HG02798 (cell line): ENCODE measurements around the gene SPEM1.

Source experiments
- ATAC-seq: cut with Tn5 transposase; IDR thresholded peaks from one replicate; pipeline ENCODE4 v1.9.1; 2021; ENCODE audit warnings: mild to moderate bottlenecking; ENCODE audit not compliant: unreplicated experiment, poor library complexity

The SPEM1 gene

DNA sequence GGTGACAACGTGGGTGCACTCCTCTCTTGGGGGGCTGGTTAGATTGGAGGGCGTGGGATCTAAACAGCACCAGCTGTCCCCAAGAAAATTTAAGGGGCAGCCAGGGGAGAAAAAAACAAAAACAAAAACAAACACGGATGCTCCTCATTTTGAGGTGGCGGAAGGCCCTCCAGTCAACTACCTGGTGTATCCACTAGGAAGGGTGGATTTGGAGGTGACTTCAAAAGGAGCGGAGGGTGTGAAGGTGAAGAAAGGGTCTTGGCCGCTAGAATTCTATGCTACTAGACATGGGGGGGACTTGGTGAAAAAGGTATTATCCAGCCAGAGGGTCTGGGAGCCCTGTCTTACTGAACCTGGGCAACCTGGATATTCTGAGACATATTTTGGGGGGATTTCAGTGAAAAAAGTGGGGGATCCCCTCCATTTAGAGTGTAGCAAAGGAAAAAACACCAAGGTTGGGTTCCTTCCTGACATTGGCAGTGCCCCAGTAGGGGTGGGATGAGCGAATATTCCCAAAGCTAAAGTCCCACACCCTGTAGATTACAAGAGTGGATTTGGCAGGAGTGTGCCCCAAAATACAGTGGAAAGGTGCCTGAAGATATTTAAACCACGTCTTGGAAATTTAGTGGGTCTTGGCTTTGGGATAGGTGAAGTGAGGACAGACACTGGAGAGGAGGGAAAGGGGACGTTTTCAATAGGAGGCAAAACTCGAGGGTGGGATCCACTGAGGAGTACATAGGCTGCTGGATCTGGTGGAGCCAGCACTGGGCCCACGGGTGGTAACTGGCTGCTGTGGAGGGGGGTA, 18.7 kb downstream of the SPEM1 start:
- no peak for ATAC-seq

DNA sequence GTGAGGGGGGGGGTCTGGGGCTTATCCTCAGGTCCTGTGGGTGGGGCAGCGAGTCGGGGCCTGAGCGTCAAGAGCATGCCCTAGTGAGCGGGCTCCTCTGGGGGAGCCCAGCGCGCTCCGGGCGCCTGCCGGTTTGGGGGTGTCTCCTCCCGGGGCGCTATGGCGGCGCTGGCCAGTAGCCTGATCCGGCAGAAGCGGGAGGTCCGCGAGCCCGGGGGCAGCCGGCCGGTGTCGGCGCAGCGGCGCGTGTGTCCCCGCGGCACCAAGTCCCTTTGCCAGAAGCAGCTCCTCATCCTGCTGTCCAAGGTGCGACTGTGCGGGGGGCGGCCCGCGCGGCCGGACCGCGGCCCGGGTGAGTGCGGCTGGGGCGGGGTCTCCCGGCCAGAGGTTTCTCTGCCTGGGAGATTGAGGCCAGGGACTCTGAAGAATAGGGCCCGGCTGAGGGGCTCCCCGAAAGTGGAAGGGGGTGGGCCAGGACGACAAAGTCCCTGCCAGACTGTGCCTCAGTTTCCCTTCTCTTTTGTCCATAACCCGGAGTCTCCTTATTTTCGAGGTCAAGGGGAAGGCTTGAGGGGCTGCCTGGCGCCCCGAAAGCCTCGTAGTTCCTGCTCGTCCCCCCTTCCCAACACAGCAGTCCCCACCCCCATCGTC, 19.5 kb downstream of the SPEM1 start, which contains the start of gene FGF11:
Gene FGF11, plus strand, starts transcription at position 51 of the 651 bp plus-strand sequence. Its CDS starts 109 bp downstream, at position 160.
- ATAC-seq, result no peak

DNA sequence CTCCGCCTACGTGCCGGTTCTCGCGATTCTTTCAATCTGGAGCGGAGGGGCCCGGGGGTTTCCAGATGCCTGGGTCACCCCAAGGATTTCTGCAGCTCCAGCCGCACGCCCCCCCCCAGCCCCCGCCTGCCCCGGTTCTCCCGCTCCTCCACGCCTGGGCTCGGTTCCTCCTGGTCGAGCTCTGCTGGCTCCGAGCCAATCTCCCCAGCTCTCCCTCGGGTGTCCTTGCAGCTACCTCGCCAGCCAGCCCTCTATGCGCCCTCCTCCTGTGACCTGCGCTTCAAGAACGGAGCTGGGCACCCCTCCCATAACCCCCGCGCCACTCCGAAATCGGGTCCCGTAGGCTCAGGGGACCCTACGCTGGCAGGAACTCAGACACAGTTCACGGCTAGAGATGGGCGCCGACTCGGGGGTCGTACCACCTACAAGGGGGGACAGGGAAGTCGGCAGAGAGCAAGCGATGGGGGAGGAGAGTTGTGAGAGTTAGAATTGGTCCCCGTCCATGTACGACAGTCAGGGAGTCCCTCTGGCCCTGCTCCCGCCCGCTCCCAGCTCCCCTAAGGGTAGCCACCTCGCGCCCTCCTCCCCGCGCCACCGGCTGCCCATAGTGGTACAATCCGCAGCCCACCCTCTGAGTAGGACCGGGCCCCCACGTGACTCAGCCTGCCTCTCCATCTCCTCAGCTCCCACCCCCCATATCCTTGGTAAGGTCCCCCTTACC, 20.1 kb downstream of the SPEM1 start:
- no peak for ATAC-seq

DNA sequence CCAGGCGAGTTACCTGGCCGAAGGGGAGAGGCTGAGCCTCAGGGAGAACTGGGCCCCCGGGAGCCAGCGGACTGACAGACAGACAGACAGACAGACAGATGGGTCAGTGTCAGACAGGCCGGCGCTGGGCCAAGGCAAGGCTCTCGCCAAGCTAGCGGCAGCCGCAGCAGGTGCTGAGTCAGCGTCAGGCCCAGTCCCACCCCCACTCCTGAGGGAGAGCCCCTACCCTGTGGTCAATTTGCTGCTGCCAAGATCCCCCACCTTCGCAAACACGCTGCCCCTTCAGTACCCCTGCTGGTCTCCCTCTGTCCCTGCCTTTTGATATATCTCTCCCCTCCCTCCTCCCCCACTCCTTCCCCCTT, 20.7 kb downstream of the SPEM1 start:
- ATAC-seq, result no peak

DNA sequence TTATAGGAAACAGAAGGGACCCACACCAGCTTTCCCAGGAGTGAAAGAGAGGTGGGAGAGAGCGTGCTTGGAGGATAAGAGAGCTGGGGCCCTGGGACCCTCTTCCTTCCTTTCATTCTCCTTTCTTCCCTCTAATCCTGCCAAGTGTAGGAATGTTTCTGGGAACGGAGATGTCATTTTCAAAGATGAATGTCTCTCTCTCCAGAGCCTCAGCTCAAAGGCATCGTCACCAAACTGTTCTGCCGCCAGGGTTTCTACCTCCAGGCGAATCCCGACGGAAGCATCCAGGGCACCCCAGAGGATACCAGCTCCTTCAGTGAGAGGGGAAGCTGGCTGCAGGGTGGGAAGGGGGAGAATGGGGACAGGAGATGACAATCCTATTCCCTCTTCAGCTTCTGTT, 21.1 kb downstream of the SPEM1 start:
- ATAC-seq, result no peak

DNA sequence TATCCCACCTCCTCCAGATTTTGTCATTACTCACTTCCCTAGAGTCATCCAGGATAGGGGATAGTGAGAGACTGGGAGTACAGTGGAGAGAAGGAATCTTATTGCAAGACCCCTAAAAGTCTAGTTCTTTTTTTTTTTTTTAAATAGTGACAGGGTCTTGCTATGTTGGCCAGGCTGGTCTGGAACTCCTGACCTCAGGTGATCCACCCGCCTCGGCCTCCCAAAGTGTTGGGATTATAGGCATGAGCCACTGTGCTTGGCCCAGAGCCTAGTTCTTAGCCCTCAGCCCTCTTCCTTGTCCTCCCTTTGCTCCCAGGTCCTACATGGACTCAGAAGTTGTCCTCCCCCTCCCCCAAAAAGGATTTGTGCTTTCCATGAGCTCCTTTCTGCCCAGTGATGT, 22.0 kb downstream of the SPEM1 start:
- no peak for ATAC-seq

DNA sequence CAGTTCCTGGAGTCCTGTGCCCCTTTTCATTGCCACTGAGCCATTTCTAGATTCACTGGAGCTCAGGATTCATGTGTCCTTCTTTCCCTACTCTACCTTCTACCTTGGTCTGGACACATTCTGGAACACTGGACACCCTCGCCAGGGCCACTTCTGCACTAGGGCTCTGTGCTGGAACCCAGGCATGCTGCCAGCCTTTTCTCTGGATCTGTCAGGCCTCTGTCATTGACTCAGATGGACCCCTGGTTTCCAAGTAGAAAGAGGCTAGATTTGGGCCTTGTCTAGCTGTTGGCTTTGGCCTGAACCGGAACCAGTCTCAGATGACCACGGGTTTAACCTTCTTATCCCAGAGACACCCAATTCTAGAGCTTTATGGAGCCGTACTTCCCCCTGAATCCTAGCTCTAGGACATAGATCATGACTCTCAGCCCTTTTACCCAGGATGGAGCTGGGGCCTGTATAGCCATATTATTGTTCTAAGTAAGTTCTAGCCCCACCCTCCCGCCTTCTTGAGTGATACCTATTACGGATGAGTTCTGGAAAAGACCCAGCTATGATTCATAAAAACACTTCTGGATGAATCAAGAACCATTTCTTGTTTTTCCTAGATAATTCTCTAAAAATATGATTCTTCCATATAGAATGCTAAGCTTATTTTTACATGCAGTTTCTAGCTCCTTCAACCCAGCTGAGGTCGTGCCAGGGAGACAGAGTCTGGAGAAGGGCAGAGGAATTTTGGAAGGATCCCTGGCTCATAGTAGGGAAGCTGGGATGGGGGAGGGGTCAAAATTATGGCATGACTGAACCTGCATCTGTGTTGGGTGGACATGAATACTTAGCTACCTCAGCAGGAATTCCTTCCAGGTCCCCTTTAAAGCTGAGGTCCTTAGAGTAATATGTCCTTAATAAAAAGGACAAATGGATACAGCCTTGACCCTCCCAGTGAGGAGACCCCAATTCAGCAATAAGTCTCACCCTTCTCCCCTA, 23.7 kb downstream of the SPEM1 start:
- no peak for ATAC-seq

DNA sequence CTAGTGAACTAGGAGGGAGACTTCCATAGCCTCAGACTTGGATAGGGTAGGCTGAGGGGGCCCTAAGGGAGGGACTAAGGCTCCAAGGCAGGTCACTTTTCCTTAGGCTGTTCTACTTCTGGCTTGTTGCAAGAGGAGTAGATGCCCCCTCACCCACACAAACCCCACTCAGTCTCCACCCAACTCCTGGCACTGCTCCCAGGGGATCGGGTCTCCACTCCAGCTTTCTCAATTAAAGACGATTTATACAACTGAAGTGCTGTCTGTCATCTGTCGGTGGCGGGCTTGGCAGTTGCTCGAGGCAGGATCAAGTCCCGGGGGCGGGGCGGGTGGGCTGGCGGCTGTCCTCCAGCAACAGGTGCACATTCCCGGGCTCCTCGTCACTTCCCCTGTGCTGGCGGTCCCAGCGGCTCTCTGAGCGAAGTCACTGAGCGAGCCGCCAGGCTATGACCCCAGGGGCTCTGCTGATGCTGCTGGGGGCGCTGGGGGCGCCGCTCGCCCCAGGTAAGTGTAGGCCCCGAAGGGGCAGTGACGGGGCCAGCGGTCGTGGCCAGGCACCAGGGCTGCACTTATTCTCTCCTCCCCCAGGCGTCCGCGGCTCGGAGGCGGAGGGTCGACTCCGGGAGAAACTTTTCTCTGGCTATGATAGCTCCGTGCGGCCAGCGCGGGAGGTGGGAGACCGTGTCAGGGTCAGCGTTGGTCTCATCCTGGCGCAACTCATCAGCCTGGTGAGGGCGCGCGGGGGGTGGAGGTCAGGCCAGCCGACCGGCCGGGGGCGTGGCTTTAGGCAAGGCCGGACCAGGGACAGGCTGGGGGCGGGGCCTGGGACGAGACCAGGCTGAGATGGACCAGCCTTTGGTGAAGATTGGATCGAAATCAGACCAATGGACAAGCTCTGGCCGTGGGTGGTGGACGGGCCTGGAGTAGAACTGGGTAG, 24.8 kb downstream of the SPEM1 start, which contains the start of gene CHRNB1:
Gene CHRNB1, plus strand, starts transcription at position 380 of the 937 bp plus-strand sequence. Its CDS starts 67 bp downstream, at position 447.
- peak; percentile 62 for ATAC-seq

DNA sequence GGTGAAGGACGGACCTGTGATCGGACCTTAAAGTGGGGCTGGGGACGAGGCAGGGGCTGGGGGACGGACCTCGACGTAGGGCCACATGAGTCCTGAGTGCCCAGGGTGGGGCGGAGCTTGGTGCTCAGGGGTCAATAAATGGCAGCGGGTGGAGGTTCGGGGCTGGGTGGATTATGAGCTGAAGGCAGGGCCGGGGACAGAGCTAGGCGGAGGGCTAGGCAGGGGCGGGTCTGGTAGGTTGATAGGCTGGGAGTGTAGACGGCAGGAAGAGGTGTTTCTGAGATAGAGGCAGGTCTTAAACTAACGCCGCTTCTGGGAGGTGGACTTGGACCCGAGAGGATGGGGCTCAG, 25.5 kb downstream of the SPEM1 start:
- peak; percentile 13 for ATAC-seq

DNA sequence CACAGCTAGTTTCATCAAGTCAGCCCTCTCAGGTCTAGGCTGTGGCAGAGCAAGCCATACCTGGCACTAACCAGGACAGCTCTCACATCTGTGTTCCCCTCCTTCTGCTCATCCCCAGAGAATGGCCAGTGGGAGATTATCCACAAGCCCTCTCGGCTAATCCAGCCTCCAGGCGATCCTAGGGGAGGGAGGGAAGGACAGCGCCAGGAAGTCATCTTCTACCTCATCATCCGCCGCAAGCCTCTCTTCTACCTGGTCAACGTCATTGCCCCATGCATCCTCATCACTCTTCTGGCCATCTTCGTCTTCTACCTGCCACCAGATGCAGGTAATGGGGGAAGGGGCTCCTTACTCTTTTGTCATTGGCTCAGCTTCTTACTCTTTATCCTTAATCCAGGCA, 28.3 kb downstream of the SPEM1 start:
- no peak for ATAC-seq

DNA sequence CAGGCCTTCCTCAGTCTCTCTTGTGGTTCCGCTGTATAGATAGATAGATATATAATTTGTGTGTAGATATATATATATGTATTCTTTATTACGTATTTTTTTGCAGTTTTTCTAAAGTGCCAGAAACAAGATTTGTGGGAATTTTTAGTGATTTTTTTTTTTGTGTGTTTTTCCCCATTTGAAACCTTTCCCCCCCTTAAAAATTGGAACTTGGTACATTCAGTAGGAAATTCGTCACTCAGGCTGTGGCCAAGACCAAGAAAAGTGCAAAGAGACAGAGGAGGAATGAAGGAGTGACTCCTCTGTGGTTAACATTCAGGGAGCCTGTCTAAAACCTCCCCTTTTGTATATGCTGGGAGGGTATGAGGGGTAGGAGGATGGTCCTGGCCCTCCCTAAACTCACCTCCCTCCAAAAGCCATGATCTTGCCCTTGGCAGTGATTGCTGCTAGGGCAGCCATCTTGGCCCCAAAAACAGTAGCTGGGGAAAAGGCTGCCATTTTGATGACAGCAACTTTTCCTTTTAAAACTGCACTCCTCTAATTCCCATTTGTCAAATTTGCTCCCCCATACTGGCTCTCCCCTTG, 39.9 kb downstream of the SPEM1 start:
- ATAC-seq, result no peak

DNA sequence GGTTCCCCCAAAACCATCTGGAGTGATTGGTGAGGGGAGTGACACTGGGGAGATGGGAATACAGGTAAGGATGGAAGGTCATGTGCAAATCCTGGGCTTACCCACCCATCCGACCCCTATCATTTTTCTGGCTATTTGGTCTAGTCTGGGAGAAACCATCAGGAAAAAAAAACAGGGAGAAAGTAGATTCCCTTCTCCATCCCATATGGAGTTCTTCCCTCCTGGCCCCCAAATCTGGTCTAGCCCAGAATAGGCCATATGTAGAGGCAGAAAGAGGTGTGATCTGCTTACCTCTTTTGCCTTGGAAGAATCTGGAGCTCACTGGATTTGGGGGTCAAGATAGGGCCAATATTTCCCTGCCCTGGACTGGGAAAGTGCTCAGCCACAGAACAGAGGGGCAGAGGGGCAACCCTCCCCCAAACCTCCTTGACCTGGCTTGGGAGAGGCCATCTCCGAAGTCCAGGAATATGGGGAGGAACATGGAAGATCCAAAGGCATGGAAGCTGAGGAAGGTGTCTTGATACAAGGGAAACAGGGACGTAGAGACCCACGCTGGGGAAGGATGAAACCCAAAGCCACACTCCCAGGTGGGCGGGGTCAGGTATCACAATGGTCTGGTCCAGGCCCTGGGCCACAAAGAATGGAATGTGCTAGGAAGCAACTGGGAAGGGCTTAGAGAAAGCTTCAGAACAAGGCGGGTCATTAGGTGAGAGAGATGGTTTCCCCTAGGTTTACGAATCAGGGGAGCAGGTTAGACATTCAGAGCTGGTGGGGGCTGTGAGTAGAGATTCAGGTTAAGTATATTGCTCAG, 40.9 kb downstream of the SPEM1 start:
- ATAC-seq, result no peak

DNA sequence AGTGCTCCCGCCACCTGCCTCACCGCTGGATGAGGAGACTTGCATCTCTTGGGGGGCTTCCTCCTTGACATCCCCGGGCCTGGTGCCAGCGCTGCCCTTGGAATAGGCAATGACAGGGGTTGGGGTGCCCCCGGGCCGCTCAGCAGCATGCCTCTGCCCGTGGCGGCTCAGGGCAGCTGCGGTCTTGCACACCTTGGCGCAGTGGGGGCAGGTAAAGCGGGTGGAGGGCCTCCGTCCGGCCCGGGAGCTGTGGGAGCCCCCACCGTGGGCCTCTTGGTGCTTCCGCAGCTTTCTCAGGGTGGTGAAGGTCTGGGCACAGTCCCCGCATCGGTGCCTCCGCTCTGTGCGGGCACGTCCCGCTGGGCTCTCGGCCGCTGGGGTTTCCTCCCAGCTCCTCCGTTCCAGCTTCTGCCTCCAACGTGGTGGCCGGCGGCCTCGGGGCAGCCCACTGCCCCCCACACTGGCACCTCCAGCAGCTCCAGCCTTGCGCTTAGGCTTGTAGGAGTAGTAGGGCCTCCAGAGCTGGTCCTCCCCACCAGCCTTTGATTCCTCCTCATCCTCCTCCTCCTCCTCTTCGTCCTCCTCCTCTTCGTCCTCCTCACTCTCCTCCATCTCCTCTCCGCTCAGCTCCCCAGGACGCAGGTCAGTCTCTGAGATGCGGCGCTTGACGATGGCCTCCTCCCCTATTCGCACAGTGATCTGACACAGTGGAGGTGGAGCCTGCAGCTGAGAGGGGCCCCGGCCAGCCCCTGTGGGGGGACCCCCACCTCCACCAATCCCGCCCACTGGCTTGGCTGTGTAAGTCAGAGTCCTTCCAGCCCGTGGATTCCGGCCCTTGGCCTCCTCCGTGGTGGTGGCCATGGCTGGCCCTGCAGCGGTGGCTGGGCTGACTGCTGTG, 42.6 kb downstream of the SPEM1 start:
- no peak for ATAC-seq

DNA sequence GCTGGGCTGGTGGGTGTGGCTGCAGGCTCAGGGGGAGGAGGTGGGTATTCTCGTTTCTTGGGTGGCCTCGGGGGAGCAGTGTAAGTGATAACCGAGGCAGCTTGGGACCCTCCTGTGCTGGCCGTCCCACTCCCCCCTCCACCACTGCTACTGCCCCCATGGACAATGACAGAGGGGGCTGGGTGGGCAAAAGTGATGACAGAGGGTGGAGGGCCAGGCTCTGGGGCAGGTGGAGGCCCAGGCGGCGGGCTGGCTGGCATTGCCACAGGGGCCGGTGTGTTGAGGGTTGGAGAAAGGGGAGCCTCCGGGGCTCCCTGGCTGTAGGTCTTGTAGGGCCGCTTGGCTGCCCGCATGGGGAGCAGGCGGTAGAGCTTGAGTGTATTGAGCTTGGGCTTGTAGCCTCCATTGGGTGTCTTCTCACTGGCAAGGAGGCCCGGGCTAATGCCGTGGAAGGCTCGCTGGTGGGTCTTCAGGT, 43.3 kb downstream of the SPEM1 start:
- no peak for ATAC-seq

DNA sequence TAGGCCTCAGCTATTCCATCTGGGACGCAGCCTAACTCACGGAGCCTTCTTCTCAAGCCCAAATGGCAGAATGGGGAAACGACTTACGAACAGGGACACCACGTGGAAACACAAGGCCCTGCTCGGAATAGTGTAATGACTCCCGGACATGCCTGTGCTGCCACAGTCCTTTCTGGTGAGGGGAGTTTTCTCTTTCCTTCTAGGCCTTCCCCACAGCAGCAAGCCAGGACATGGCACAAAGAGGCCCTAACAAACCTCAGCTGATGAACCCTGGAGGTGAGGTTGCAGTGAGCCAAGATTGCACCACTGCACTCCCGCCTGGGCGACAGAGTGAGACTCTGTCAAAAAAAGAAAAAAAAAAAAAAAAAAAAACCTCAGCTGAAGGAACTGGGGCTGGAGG, 44.0 kb downstream of the SPEM1 start:
- no peak for ATAC-seq

DNA sequence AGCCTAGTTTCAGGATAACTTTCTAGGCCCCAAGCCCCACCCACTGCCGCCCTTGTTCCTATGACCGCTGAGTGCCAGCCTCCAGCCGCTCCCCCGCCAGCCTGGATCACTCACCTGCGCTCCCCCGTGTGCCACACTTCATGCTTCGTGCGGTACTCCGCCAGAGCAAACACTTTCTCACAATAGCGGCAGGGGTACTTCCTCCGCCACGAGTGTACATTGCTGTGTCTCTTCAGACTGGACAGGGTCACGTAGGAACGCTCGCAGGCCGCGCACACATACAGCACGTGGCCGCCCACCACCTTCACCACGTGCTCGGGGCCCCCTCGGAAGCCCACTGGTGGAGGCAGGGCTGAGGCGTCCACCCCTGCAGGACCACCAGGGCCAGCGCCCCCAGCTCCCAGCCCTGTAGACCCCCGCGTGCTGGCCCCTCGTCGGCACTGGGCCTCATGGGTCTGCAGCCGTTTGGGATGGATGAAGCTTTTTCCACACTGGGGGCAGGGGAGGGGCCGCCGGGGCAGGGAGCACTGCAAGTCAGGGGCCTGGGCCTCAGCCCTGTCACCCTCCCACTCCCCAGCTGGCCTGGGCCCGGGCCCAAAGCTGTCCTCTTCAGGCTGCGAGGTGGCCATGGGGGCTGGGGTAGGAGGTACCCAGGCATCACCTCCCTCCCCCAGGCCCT, 45.6 kb downstream of the SPEM1 start:
- ATAC-seq, result no peak
